IPS DF 6.9 (cell line): ENCODE measurements around the gene NRDE2.

Experiments
- DNase-seq: peaks from one replicate; pipeline ENCODE4 v3.0.0-alpha.2; 2013; ENCODE audit warnings: low read depth, low spot score
- H3K27ac ChIP-seq: one replicate; pipeline ENCODE4 v1.5.1; 2013; ENCODE audit warnings: low read length, control low read depth
- H3K27me3 ChIP-seq: 2 replicates; pipeline ENCODE4 v1.6.1; 2013; ENCODE audit warnings: mild to moderate bottlenecking, low read length; ENCODE audit not compliant: control insufficient read depth, insufficient read depth
- H3K36me3 ChIP-seq: 2 replicates; pipeline ENCODE4 v1.6.1; 2013; ENCODE audit warnings: low read length; ENCODE audit not compliant: control insufficient read depth, insufficient read depth
- H3K4me1 ChIP-seq: 2 replicates; pipeline ENCODE4 v1.6.1; 2013; ENCODE audit warnings: low read length; ENCODE audit not compliant: control insufficient read depth, insufficient read depth
- H3K4me3 ChIP-seq: 2 replicates; pipeline ENCODE4 v1.5.1; 2013; ENCODE audit warnings: mild to moderate bottlenecking, low read length
- H3K9me3 ChIP-seq: 2 replicates; pipeline ENCODE4 v1.6.1; 2013; ENCODE audit warnings: low read length, inconsistent platforms; ENCODE audit not compliant: control insufficient read depth, insufficient read depth
- WGBS: extraction: QIAGEN DNeasy Blood & Tissue Kit; methylation state at CpG from one replicate; pipeline ENCODE4 v1.1.7; 2013; ENCODE audit warnings: mixed read lengths, missing lambda C conversion rate; ENCODE audit not compliant: insufficient read length, insufficient coverage; 5-methylcytosine and 5-hydroxymethylcytosine counted together

Gene NRDE2

GRCh38 chr14:90281756-90282155 is 50.0 kb downstream of the NRDE2 start:
- Histone ChIP-seq H3K9me3 (no peaks in the 10 kb centered on the region), H3K27me3 (no peaks in the 10 kb centered on the region), H3K27ac (no peak overlapping the region), H3K4me3 (no peak overlapping the region), H3K4me1 (no peaks in the 10 kb centered on the region; the same call in 1 of the 2 replicates), H3K36me3 (peaks cover 2% of the 10 kb centered on the region; the same call in 1 of the 2 replicates)
- no peak for DNase-seq

- no peak overlapping the region for H3K4me3 ChIP-seq
- WGBS: no CpG with 5 or more reads among the region's 8 CpGs
- H3K9me3 ChIP-seq: no peaks in the 10 kb centered on the region
- DNase-seq: no peak
- H3K4me1 ChIP-seq: no peaks in the 10 kb centered on the region; the same call in 1 of the 2 replicates
- H3K27me3 ChIP-seq: no peaks in the 10 kb centered on the region
- H3K36me3 ChIP-seq: peaks cover 2% of the 10 kb centered on the region; the same call in 1 of the 2 replicates
- no peak overlapping the region for H3K27ac ChIP-seq
Measured at GRCh38 chr14:90281261-90281660, 50.5 kb downstream of the NRDE2 start.

- H3K4me1 ChIP-seq: no peaks in the 10 kb centered on the region; the same call in 1 of the 2 replicates
- WGBS: no CpG with 5 or more reads among the region's 7 CpGs
- no peak overlapping the region for H3K27ac ChIP-seq
- DNase-seq: no peak
- no peaks in the 10 kb centered on the region for H3K9me3 ChIP-seq
- H3K4me3 ChIP-seq: no peak overlapping the region
- H3K36me3 ChIP-seq: 0 out of 2 replicates have a peak, but pooled peaks cover 2% of the 10 kb centered on the region
- no peaks in the 10 kb centered on the region for H3K27me3 ChIP-seq
Measured at GRCh38 chr14:90280096-90280495, 51.6 kb downstream of the NRDE2 start.

GRCh38 chr14:90278199-90279175 is 53.3 kb downstream of the NRDE2 start:
- no peaks in the 10 kb centered on the region for H3K27me3 ChIP-seq
- no peak for DNase-seq
- no peak overlapping the region for H3K27ac ChIP-seq
- 0 out of 2 replicates have a peak, but pooled peaks cover 4% of the 10 kb centered on the region for H3K36me3 ChIP-seq
- H3K4me3 ChIP-seq: no peak overlapping the region
- no CpG with 5 or more reads among the region's 35 CpGs for WGBS
- no peaks in the 10 kb centered on the region for H3K9me3 ChIP-seq
- no peaks in the 10 kb centered on the region; the same call in 1 of the 2 replicates for H3K4me1 ChIP-seq

GRCh38 chr14:90277581-90278198 is 54.1 kb downstream of the NRDE2 start:
- DNase-seq: no peak

GRCh38 chr14:90276646-90277367 is 54.9 kb downstream of the NRDE2 start:
- DNase-seq: no peak
- Histone ChIP-seq H3K4me3 (no peak overlapping the region), H3K27me3 (no peaks in the 10 kb centered on the region), H3K4me1 (no peaks in the 10 kb centered on the region; the same call in 1 of the 2 replicates), H3K9me3 (no peaks in the 10 kb centered on the region), H3K27ac (no peak overlapping the region), H3K36me3 (peaks cover 7% of the 10 kb centered on the region; the same call in 1 of the 2 replicates)
- WGBS: no CpG with 5 or more reads among the region's 18 CpGs

More at GRCh38 chr14:90277581-90278198, 54.1 kb downstream of the NRDE2 start:
- Histone ChIP-seq H3K4me3 (no peak overlapping the region), H3K36me3 (0 out of 2 replicates have a peak, but pooled peaks cover 4% of the 10 kb centered on the region), H3K9me3 (no peaks in the 10 kb centered on the region), H3K27me3 (no peaks in the 10 kb centered on the region), H3K27ac (no peak overlapping the region), H3K4me1 (no peaks in the 10 kb centered on the region; the same call in 1 of the 2 replicates)
- WGBS: no CpG with 5 or more reads among the region's 24 CpGs

GRCh38 chr14:90275820-90276219 is 55.9 kb downstream of the NRDE2 start:
- Histone ChIP-seq H3K4me3 (no peak overlapping the region), H3K27ac (no peak overlapping the region), H3K9me3 (no peaks in the 10 kb centered on the region), H3K27me3 (no peaks in the 10 kb centered on the region), H3K4me1 (no peaks in the 10 kb centered on the region; the same call in 1 of the 2 replicates), H3K36me3 (peaks cover 7% of the 10 kb centered on the region; the same call in 1 of the 2 replicates)
- WGBS: no CpG with 5 or more reads among the region's 8 CpGs
- no peak for DNase-seq

- Histone ChIP-seq H3K27ac (no peak overlapping the region), H3K36me3 (peaks cover 11% of the 10 kb centered on the region; the same call in 1 of the 2 replicates), H3K4me1 (no peaks in the 10 kb centered on the region; the same call in 1 of the 2 replicates), H3K4me3 (no peak overlapping the region), H3K27me3 (no peaks in the 10 kb centered on the region), H3K9me3 (no peaks in the 10 kb centered on the region)
- no peak for DNase-seq
- no CpG with 5 or more reads among the region's 9 CpGs for WGBS
Measured at GRCh38 chr14:90275458-90275814, 56.3 kb downstream of the NRDE2 start.

GRCh38 chr14:90274808-90275457 is 56.8 kb downstream of the NRDE2 start:
- Histone ChIP-seq H3K27ac (no peak overlapping the region), H3K4me3 (no peak overlapping the region), H3K27me3 (no peaks in the 10 kb centered on the region), H3K9me3 (no peaks in the 10 kb centered on the region), H3K4me1 (no peaks in the 10 kb centered on the region; the same call in 1 of the 2 replicates), H3K36me3 (peaks cover 16% of the 10 kb centered on the region; the same call in 1 of the 2 replicates)
- no peak for DNase-seq
- WGBS: no CpG with 5 or more reads among the region's 8 CpGs
